ENCODE measurements around the gene EFR3B.

- TF ChIP-seq CTCF (IDR thresholded peaks at IDR 0.05; ENCODE audit: insufficient read depth, low read depth, low read length) (no peak), EZH2 (IDR thresholded peaks at IDR 0.05; ENCODE audit: insufficient read depth, low read length) (no peak)
Observed at GRCh38 chr2:25173719-25174118, 131.8 kb downstream of the EFR3B start.
